Measurements from ENCODE around the gene CHD5.

GRCh38 chr1:6180268-6180706, at the start of gene CHD5:
- TF ChIP-seq SP1 (IDR thresholded peaks at IDR 0.05; ENCODE audit: low read depth) (no peak), CTCF (IDR thresholded peaks at IDR 0.05 in 2 of 3, conservative IDR thresholded peaks at IDR 0.05 in 1 of 3; ENCODE audit: borderline replicate concordance in 1 of 3, insufficient read depth in 1 of 3, low read depth in 2 of 3, low read length in 2 of 3) (no peak), SIN3A (IDR thresholded peaks at IDR 0.05; ENCODE audit: low read depth) (no peak), EZH2 (IDR thresholded peaks at IDR 0.05) (no peak), POLR2AphosphoS5 (IDR thresholded peaks at IDR 0.05; ENCODE audit: low read depth, low read length) (no peak), POLR2A (IDR thresholded peaks at IDR 0.05; ENCODE audit: borderline replicate concordance, extremely low read depth, insufficient read depth, insufficient read length) (no peak), RAD21 (IDR thresholded peaks at IDR 0.05; ENCODE audit: low read depth) (no peak), REST (IDR thresholded peaks at IDR 0.05; ENCODE audit: low read depth) (no peak), TCF7L2 (IDR thresholded peaks at IDR 0.05; ENCODE audit: borderline replicate concordance, extremely low read depth, insufficient read depth, insufficient read length) (no peak), MAX (IDR thresholded peaks at IDR 0.05) (no peak), YY1 (IDR thresholded peaks at IDR 0.05; ENCODE audit: extremely low read depth, insufficient replicate concordance, low read depth, low read length) (no peak), ZFX (IDR thresholded peaks at IDR 0.05) (no peak), CEBPB (IDR thresholded peaks at IDR 0.05; ENCODE audit: low read depth) (no peak)
